IPS DF 6.9 (cell line): ENCODE data around the gene C7orf33.

Experiments
- DNase-seq: peaks from one replicate; pipeline ENCODE4 v3.0.0-alpha.2; 2013; ENCODE audit warnings: low read depth, low spot score
- H3K27ac ChIP-seq: one replicate; pipeline ENCODE4 v1.5.1; 2013; ENCODE audit warnings: low read length, control low read depth
- H3K27me3 ChIP-seq: 2 replicates; pipeline ENCODE4 v1.6.1; 2013; ENCODE audit warnings: mild to moderate bottlenecking, low read length; ENCODE audit not compliant: control insufficient read depth, insufficient read depth
- H3K36me3 ChIP-seq: 2 replicates; pipeline ENCODE4 v1.6.1; 2013; ENCODE audit warnings: low read length; ENCODE audit not compliant: control insufficient read depth, insufficient read depth
- H3K4me1 ChIP-seq: 2 replicates; pipeline ENCODE4 v1.6.1; 2013; ENCODE audit warnings: low read length; ENCODE audit not compliant: control insufficient read depth, insufficient read depth
- H3K4me3 ChIP-seq: 2 replicates; pipeline ENCODE4 v1.5.1; 2013; ENCODE audit warnings: mild to moderate bottlenecking, low read length
- H3K9me3 ChIP-seq: 2 replicates; pipeline ENCODE4 v1.6.1; 2013; ENCODE audit warnings: low read length, inconsistent platforms; ENCODE audit not compliant: control insufficient read depth, insufficient read depth
- WGBS: extraction: QIAGEN DNeasy Blood & Tissue Kit; methylation state at CpG from one replicate; pipeline ENCODE4 v1.1.7; 2013; ENCODE audit warnings: mixed read lengths, missing lambda C conversion rate; ENCODE audit not compliant: insufficient read length, insufficient coverage; 5-methylcytosine and 5-hydroxymethylcytosine counted together

C7orf33 gene

GRCh38 chr7:148662646-148663045 is 72.1 kb downstream of the C7orf33 start:
- H3K27ac ChIP-seq = no peak overlapping the region
- H3K4me3 ChIP-seq = no peak overlapping the region
- no peak for DNase-seq
- H3K4me1 ChIP-seq = no peaks in the 10 kb centered on the region
- no peaks in the 10 kb centered on the region for H3K36me3 ChIP-seq
- no CpG with 5 or more reads among the region's 3 CpGs for WGBS
- H3K9me3 ChIP-seq = no peaks in the 10 kb centered on the region
- no peaks in the 10 kb centered on the region for H3K27me3 ChIP-seq

GRCh38 chr7:148664324-148664723 is 73.8 kb downstream of the C7orf33 start:
- Histone ChIP-seq H3K9me3 (no peaks in the 10 kb centered on the region), H3K27me3 (no peaks in the 10 kb centered on the region), H3K4me1 (no peaks in the 10 kb centered on the region), H3K27ac (no peak overlapping the region), H3K36me3 (no peaks in the 10 kb centered on the region), H3K4me3 (no peak overlapping the region)
- DNase-seq = no peak
- no CpG with 5 or more reads among the region's 6 CpGs for WGBS

GRCh38 chr7:148665221-148665620 is 74.7 kb downstream of the C7orf33 start:
- no peaks in the 10 kb centered on the region for H3K36me3 ChIP-seq
- no CpG with 5 or more reads among the region's 4 CpGs for WGBS
- no peak overlapping the region for H3K4me3 ChIP-seq
- DNase-seq = no peak
- H3K27ac ChIP-seq = no peak overlapping the region
- H3K9me3 ChIP-seq = no peaks in the 10 kb centered on the region
- no peaks in the 10 kb centered on the region for H3K27me3 ChIP-seq
- H3K4me1 ChIP-seq = no peaks in the 10 kb centered on the region
